ENCODE data around the gene PIMREG.

- TF ChIP-seq CTCF (IDR thresholded peaks at IDR 0.05) (no peak), POLR2A (IDR thresholded peaks at IDR 0.05) (no peak)
Measured at GRCh38 chr17:6468051-6468790, 24.0 kb downstream of the PIMREG start.
